SK-N-SH treated with all-trans-retinoic acid at 6 μM for 48 hours (cell line): ENCODE results near the gene MYO1B.

Source experiments
- ARNTL ChIP-seq: fragments of 450-650 bp; formaldehyde crosslinking; IDR thresholded peaks from 2 replicates; pipeline ENCODE4 v1.5.0; 2020; ENCODE audit warnings: low read depth, mild to moderate bottlenecking, moderate library complexity, borderline replicate concordance
- CSDC2 ChIP-seq: fragments of 250-450 bp; sonication (Bioruptor Pico); IDR thresholded peaks from 2 replicates; pipeline ENCODE4 v1.5.0; 2020; ENCODE audit warnings: mild to moderate bottlenecking, moderate library complexity
- ISL1 ChIP-seq: fragments of 250-450 bp; sonication (Bioruptor Pico); IDR thresholded peaks from 2 replicates; pipeline ENCODE4 v2.1.2; 2022; ENCODE audit warnings: mild to moderate bottlenecking, moderate library complexity
- PATZ1 ChIP-seq: fragments of 250-450 bp; sonication (Bioruptor Pico); IDR thresholded peaks from 2 replicates; pipeline ENCODE4 v1.8.0; 2020; ENCODE audit warnings: mild to moderate bottlenecking, moderate library complexity, borderline replicate concordance
- TOX ChIP-seq: fragments of 250-450 bp; sonication (Bioruptor Pico); IDR thresholded peaks from 2 replicates; pipeline ENCODE4 v1.8.0; 2021; ENCODE audit warnings: mild to moderate bottlenecking, moderate library complexity, borderline replicate concordance
- ZC3H10 ChIP-seq: fragments of 250-450 bp; sonication (Bioruptor Pico); IDR thresholded peaks from 2 replicates; pipeline ENCODE4 v1.5.1; 2021; ENCODE audit warnings: mild to moderate bottlenecking, moderate library complexity
- ZFP30 ChIP-seq: fragments of 450-650 bp; formaldehyde crosslinking; IDR thresholded peaks from 2 replicates; pipeline ENCODE4 v1.5.0; 2022; ENCODE audit warnings: mild to moderate bottlenecking, moderate library complexity
- ZNF565 ChIP-seq: fragments of 450-650 bp; formaldehyde crosslinking; conservative IDR thresholded peaks from 2 replicates; pipeline ENCODE4 v1.5.0; 2020; ENCODE audit warnings: low read depth, mild to moderate bottlenecking, moderate library complexity
- ZNF70 ChIP-seq: fragments of 450-650 bp; formaldehyde crosslinking; IDR thresholded peaks from 2 replicates; pipeline ENCODE4 v1.5.0; 2020; ENCODE audit warnings: mild to moderate bottlenecking, moderate library complexity
- ZNF8 ChIP-seq: fragments of 450-650 bp; formaldehyde crosslinking; IDR thresholded peaks from 2 replicates; pipeline ENCODE4 v1.5.0; 2020; ENCODE audit warnings: mild to moderate bottlenecking, moderate library complexity
- TF ChIP-seq, protein P1 (sequence below): fragments of 250-450 bp; sonication (Bioruptor Pico); IDR thresholded peaks from 2 replicates; pipeline ENCODE4 v1.5.1; 2020; ENCODE audit warnings: low read depth, mild to moderate bottlenecking, moderate library complexity
- TF ChIP-seq, protein P2 (sequence below): fragments of 250-450 bp; sonication (Bioruptor Pico); IDR thresholded peaks from 2 replicates; pipeline ENCODE4 v1.5.0; 2020; ENCODE audit warnings: mild to moderate bottlenecking, moderate library complexity

- TF ChIP-seq ZFP30 (CRISPR knock-in tag) (no peak), ARNTL (CRISPR knock-in tag) (no peak), ZNF70 (no peak), PATZ1 (CRISPR knock-in tag) (no peak), CSDC2 (CRISPR knock-in tag) (no peak), TOX (CRISPR knock-in tag) (no peak), ZNF8 (no peak), ZC3H10 (CRISPR knock-in tag) (no peak), ISL1 (no peak), ZNF565 (CRISPR knock-in tag) (no peak)
- TF ChIP-seq, protein P1, sequence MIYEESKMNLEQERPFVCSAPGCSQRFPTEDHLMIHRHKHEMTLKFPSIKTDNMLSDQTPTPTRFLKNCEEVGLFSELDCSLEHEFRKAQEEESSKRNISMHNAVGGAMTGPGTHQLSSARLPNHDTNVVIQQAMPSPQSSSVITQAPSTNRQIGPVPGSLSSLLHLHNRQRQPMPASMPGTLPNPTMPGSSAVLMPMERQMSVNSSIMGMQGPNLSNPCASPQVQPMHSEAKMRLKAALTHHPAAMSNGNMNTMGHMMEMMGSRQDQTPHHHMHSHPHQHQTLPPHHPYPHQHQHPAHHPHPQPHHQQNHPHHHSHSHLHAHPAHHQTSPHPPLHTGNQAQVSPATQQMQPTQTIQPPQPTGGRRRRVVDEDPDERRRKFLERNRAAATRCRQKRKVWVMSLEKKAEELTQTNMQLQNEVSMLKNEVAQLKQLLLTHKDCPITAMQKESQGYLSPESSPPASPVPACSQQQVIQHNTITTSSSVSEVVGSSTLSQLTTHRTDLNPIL (CRISPR knock-in tag) = no peak
- TF ChIP-seq, protein P2, sequence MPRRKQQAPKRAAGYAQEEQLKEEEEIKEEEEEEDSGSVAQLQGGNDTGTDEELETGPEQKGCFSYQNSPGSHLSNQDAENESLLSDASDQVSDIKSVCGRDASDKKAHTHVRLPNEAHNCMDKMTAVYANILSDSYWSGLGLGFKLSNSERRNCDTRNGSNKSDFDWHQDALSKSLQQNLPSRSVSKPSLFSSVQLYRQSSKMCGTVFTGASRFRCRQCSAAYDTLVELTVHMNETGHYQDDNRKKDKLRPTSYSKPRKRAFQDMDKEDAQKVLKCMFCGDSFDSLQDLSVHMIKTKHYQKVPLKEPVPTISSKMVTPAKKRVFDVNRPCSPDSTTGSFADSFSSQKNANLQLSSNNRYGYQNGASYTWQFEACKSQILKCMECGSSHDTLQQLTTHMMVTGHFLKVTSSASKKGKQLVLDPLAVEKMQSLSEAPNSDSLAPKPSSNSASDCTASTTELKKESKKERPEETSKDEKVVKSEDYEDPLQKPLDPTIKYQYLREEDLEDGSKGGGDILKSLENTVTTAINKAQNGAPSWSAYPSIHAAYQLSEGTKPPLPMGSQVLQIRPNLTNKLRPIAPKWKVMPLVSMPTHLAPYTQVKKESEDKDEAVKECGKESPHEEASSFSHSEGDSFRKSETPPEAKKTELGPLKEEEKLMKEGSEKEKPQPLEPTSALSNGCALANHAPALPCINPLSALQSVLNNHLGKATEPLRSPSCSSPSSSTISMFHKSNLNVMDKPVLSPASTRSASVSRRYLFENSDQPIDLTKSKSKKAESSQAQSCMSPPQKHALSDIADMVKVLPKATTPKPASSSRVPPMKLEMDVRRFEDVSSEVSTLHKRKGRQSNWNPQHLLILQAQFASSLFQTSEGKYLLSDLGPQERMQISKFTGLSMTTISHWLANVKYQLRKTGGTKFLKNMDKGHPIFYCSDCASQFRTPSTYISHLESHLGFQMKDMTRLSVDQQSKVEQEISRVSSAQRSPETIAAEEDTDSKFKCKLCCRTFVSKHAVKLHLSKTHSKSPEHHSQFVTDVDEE = no peak
Observed at GRCh38 chr2:191222952-191223351, 22.3 kb upstream of the MYO1B start.
